ENCODE measurements around the gene TRIML1.
"Not testable (repeated sequence)": the region's sequence is repeated elsewhere in the genome, so short reads cannot be mapped to it uniquely, and the experiment has no call there.

The TRIML1 gene

GRCh38 chr4:188147176-188147575 is 7.9 kb downstream of the TRIML1 start:
- TF ChIP-seq CTCF (IDR thresholded peaks at IDR 0.05; ENCODE audit: low read depth, low read length), result no peak
- H3K4me3 ChIP-seq (ENCODE audit: low read depth, low read length), result no peak overlapping the region
- no peak for DNase-seq (ENCODE audit: low read depth, low spot score)
- in situ Hi-C loops (cut with HindIII; ENCODE audit: low sequenced_read_pairs), result no loop called here

GRCh38 chr4:188147776-188148175 is 8.5 kb downstream of the TRIML1 start:
- in situ Hi-C loops (cut with HindIII; ENCODE audit: low sequenced_read_pairs), result no loop called here

GRCh38 chr4:188154668-188155405 is 15.6 kb downstream of the TRIML1 start:
- H3K4me3 ChIP-seq (ENCODE audit: low read depth, low read length), result no peak overlapping the region
- in situ Hi-C loops (cut with HindIII; ENCODE audit: low sequenced_read_pairs), result no loop called here
- DNase-seq (ENCODE audit: low read depth, low spot score), result no peak
- no peak for TF ChIP-seq CTCF (IDR thresholded peaks at IDR 0.05; ENCODE audit: low read depth, low read length)

More at GRCh38 chr4:188147776-188148175, 8.5 kb downstream of the TRIML1 start:
- DNase-seq (ENCODE audit: low read depth, low spot score), result no peak
- no peak overlapping the region for H3K4me3 ChIP-seq (ENCODE audit: low read depth, low read length)
- no peak for TF ChIP-seq CTCF (IDR thresholded peaks at IDR 0.05; ENCODE audit: low read depth, low read length)

GRCh38 chr4:188158336-188158735 is 19.1 kb downstream of the TRIML1 start:
- H3K4me3 ChIP-seq (ENCODE audit: low read depth, low read length), result no peak overlapping the region
- DNase-seq (ENCODE audit: low read depth, low spot score), result no peak
- no peak for TF ChIP-seq CTCF (IDR thresholded peaks at IDR 0.05; ENCODE audit: low read depth, low read length)
- in situ Hi-C loops (cut with HindIII; ENCODE audit: low sequenced_read_pairs), result no loop called here

GRCh38 chr4:188159513-188160226 is 20.4 kb downstream of the TRIML1 start:
- in situ Hi-C loops (cut with HindIII; ENCODE audit: low sequenced_read_pairs), result not testable (repeated sequence)

GRCh38 chr4:188160406-188160805 is 21.2 kb downstream of the TRIML1 start:
- TF ChIP-seq CTCF (IDR thresholded peaks at IDR 0.05; ENCODE audit: low read depth, low read length), result no peak
- no peak for DNase-seq (ENCODE audit: low read depth, low spot score)
- no peak overlapping the region for H3K4me3 ChIP-seq (ENCODE audit: low read depth, low read length)
- in situ Hi-C loops (cut with HindIII; ENCODE audit: low sequenced_read_pairs), result no loop called here

More at GRCh38 chr4:188159513-188160226, 20.4 kb downstream of the TRIML1 start:
- H3K4me3 ChIP-seq (ENCODE audit: low read depth, low read length); DNase-seq (ENCODE audit: low read depth, low spot score): not testable (repeated sequence)

GRCh38 chr4:188161167-188161566 is 21.9 kb downstream of the TRIML1 start:
- TF ChIP-seq CTCF (IDR thresholded peaks at IDR 0.05; ENCODE audit: low read depth, low read length), result no peak
- no peak overlapping the region for H3K4me3 ChIP-seq (ENCODE audit: low read depth, low read length)
- in situ Hi-C loops (cut with HindIII; ENCODE audit: low sequenced_read_pairs), result no loop called here
- no peak for DNase-seq (ENCODE audit: low read depth, low spot score)

All from astrocyte of the spinal cord (primary cell).